Uterus (tissue), 2 donors: ENCODE data around the gene PKD2L2.

ENCODE experiments used
- CTCF ChIP-seq, 4 experiments: fragments of 200-600 bp in 2 of 4; fragments of 450-650 bp in 2 of 4; sonication (generic) in 2 of 4; IDR thresholded peaks; one replicate each; pipeline ENCODE4 v1.5.1; 2016 to 2019; ENCODE audit warnings: antibody characterized with exemption in 4 of 4, mild to moderate bottlenecking in 2 of 4, moderate library complexity in 1 of 4
- POLR2A ChIP-seq, 2 donors: fragments of 450-650 bp; IDR thresholded peaks; one replicate each; pipeline ENCODE4 v1.6.1; 2016; ENCODE audit warnings: antibody characterized with exemption in 2 of 2, mild to moderate bottlenecking in 1 of 2, moderate library complexity in 1 of 2

GRCh38 chr5:137858223-137858916, 30.9 kb upstream of the PKD2L2 start:
- no peak for TF ChIP-seq CTCF (IDR thresholded peaks at IDR 0.05)
- no peak for TF ChIP-seq POLR2A (IDR thresholded peaks at IDR 0.05)
